Lower lobe of right lung (tissue), 2 donors: ENCODE data around the gene PRTFDC1. TPM values are rescaled to one million over a fixed set of nuclear protein-coding genes. Genes with fewer than 3 reads are reported as not detected.

Experiments
- ATAC-seq, 2 donors: fragments of 200-7000 bp; cut with Tn5 transposase; one replicate each; pipeline ENCODE4 v1.9.1; 2020 to 2022; ENCODE audit warnings: mild to moderate bottlenecking in 2 of 2, moderate library complexity in 2 of 2
- DNase-seq: peaks from one replicate; pipeline ENCODE4 v3.0.0-alpha.2; 2020
- H3K27ac ChIP-seq: fragments of 200-600 bp; one replicate; pipeline ENCODE4 v1.8.0; 2022
- H3K27me3 ChIP-seq: fragments of 200-600 bp; one replicate; pipeline ENCODE4 v1.8.0; 2022; ENCODE audit warnings: low read depth
- H3K36me3 ChIP-seq: fragments of 200-600 bp; one replicate; pipeline ENCODE4 v1.8.0; 2022; ENCODE audit warnings: mild to moderate bottlenecking
- H3K4me1 ChIP-seq: fragments of 200-600 bp; one replicate; pipeline ENCODE4 v1.8.0; 2022
- H3K4me3 ChIP-seq: fragments of 200-600 bp; one replicate; pipeline ENCODE4 v1.8.0; 2022; ENCODE audit warnings: mild to moderate bottlenecking
- H3K9me3 ChIP-seq: fragments of 200-600 bp; one replicate; pipeline ENCODE4 v1.8.0; 2022
- intact Hi-C: fragments of 100-400 bp; cut with DNase I; formaldehyde crosslinking; loops from one replicate; pipeline ENCODE4 v1.11.0; 2022
- total RNA-seq: library from RNA; stranded (reverse); fragmentation: NEBNext Ultra II Directional; extraction: Animal tissue kit (Norgen Biotek cat#: 25700); gene quantifications from one replicate; pipeline ENCODE4 v1.2.1, GENCODE V29; 2021
- TF ChIP-seq, protein P1 (sequence below): fragments of 200-600 bp; IDR thresholded peaks from one replicate; pipeline ENCODE4 v1.8.0; 2022; ENCODE audit warnings: antibody characterized with exemption, mild to moderate bottlenecking
- donor health status: DM: no; HTN: yes; CAD: no; lungs with severe emphysema.

The PRTFDC1 gene
- total RNA-seq, 1 donor from 2014 or later = 3.8 TPM

DNA sequence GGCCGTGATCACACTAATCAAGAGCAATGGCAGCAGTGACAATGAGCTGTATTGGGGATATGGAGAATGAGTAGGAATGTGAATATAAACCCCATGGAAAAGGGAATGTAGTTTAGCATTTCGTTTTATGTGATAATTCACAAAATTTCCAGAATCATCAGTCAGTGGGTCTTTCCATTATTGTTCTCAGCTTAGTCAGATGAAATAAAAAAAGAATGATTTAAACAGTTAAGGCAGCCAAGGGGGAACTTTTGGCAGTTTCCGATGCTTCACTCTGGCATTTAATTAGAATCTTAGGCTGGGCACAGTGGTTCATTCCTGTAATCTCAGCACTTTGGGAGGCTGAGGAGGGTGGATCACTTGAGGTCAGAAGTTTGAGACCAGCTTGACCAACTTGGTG lies 86.6 kb downstream of the PRTFDC1 start:
- H3K27ac ChIP-seq = no peak overlapping the region
- H3K36me3 ChIP-seq = no peaks in the 10 kb centered on the region
- H3K4me1 ChIP-seq = peaks cover 12% of the 10 kb centered on the region
- intact Hi-C loops = no loop called here
- no peaks in the 10 kb centered on the region for H3K9me3 ChIP-seq
- DNase-seq (no peak), ATAC-seq (no peak)
- H3K27me3 ChIP-seq = no peaks in the 10 kb centered on the region
- TF ChIP-seq, protein P1, sequence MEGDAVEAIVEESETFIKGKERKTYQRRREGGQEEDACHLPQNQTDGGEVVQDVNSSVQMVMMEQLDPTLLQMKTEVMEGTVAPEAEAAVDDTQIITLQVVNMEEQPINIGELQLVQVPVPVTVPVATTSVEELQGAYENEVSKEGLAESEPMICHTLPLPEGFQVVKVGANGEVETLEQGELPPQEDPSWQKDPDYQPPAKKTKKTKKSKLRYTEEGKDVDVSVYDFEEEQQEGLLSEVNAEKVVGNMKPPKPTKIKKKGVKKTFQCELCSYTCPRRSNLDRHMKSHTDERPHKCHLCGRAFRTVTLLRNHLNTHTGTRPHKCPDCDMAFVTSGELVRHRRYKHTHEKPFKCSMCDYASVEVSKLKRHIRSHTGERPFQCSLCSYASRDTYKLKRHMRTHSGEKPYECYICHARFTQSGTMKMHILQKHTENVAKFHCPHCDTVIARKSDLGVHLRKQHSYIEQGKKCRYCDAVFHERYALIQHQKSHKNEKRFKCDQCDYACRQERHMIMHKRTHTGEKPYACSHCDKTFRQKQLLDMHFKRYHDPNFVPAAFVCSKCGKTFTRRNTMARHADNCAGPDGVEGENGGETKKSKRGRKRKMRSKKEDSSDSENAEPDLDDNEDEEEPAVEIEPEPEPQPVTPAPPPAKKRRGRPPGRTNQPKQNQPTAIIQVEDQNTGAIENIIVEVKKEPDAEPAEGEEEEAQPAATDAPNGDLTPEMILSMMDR = no peak
- H3K4me3 ChIP-seq = no peak overlapping the region

GRCh38 chr10:24862589-24862988 lies 89.8 kb downstream of the PRTFDC1 start:
- H3K27me3 ChIP-seq = no peaks in the 10 kb centered on the region
- TF ChIP-seq, protein P1 = no peak
- peaks cover 12% of the 10 kb centered on the region for H3K4me1 ChIP-seq
- H3K27ac ChIP-seq = no peak overlapping the region
- no peaks in the 10 kb centered on the region for H3K9me3 ChIP-seq
- intact Hi-C loops = no loop called here
- ATAC-seq (no peak), DNase-seq (no peak)
- H3K36me3 ChIP-seq = no peaks in the 10 kb centered on the region
- no peak overlapping the region for H3K4me3 ChIP-seq

- no peaks in the 10 kb centered on the region for H3K36me3 ChIP-seq
- DNase-seq (no peak), ATAC-seq (no peak)
- no peaks in the 10 kb centered on the region for H3K27me3 ChIP-seq
- TF ChIP-seq, protein P1 = no peak
- no peaks in the 10 kb centered on the region for H3K9me3 ChIP-seq
- H3K27ac ChIP-seq = no peak overlapping the region
- H3K4me3 ChIP-seq = no peak overlapping the region
- no peaks in the 10 kb centered on the region for H3K4me1 ChIP-seq
- intact Hi-C loops = no loop called here
These were observed 93.8 kb downstream of the PRTFDC1 start for GRCh38 chr10:24858288-24859270.

DNA sequence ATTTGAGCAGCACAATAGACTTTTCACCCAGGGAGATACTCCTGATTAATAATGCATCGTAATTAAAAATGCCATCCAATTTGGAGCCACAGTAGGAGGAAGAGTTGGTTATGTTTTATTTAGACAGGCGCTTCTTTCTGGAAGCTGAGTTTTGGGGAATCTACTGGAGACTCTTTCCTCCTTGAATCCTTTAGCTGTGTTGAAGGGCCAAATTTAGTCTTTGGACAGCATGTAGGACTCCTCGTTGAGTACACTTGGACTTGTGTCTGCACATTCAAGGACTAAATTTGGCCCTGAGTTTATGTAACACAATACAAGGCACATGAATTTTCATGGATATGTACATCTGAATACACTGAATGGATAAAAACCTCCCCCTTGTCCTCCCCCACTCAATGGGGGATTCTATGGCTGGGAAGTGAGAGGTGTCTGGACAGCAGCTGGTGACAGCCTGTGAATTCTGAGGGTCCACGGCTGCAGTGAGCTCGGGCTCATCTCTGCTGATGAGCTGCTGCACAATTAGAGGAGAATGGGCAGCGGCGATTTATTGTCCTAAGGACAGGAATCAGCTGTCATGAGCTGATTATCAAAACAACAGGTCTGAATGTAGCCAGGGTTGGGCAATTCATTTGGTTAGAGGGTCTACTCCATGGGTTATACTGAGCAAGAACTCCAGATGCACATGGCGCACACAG lies 95.2 kb downstream of the PRTFDC1 start:
- DNase-seq (no peak), ATAC-seq (no peak)
- Histone ChIP-seq H3K36me3 (no peaks in the 10 kb centered on the region), H3K9me3 (no peaks in the 10 kb centered on the region), H3K4me1 (no peaks in the 10 kb centered on the region), H3K27ac (no peak overlapping the region), H3K27me3 (no peaks in the 10 kb centered on the region), H3K4me3 (no peak overlapping the region)
- TF ChIP-seq, protein P1 = no peak
- intact Hi-C loops = no loop called here

DNA sequence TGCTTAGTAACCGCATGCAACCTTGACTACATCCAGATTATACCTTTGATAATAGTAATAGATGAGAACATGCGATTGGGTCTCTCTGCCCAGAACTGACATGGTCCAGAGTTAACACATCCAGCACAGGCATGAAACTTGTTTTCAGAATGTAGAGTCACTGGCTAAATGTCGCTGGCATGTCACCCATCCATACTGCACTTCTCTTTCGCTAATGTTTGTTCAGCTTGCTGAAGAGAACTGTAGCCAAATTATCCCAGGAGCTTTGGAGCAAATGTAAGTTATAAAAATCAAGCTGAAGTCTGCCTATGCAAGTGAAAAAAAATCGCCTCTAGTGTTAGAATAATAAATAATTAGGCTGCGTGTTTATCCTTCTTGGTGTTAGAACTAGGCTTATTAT lies 98.2 kb downstream of the PRTFDC1 start:
- no peaks in the 10 kb centered on the region for H3K4me1 ChIP-seq
- no peak for DNase-seq
- no peaks in the 10 kb centered on the region for H3K27me3 ChIP-seq
- no peak overlapping the region for H3K27ac ChIP-seq
- no peak for ATAC-seq
- H3K9me3 ChIP-seq = no peaks in the 10 kb centered on the region
- no peak overlapping the region for H3K4me3 ChIP-seq
- no peaks in the 10 kb centered on the region for H3K36me3 ChIP-seq
- intact Hi-C loops = no loop called here
- TF ChIP-seq, protein P1 = no peak
